Hindlimb muscle (tissue), 1 donor: ENCODE results near the gene AANAT. TPM values are rescaled to one million over a fixed set of nuclear protein-coding genes. Genes with fewer than 3 reads are reported as not detected.

Experiments
- DNase-seq: peaks from one replicate; pipeline ENCODE4 v3.0.0-alpha.2; 2013
- polyA plus RNA-seq: library from polyadenylated mRNA; unstranded; fragments of 120-200 nt; gene quantifications from one replicate; pipeline ENCODE4 v1.2.1, GENCODE V29; 2013; ENCODE audit not compliant: insufficient read length

The AANAT gene
- polyA plus RNA-seq, 1 donor = 0.36 TPM

DNA sequence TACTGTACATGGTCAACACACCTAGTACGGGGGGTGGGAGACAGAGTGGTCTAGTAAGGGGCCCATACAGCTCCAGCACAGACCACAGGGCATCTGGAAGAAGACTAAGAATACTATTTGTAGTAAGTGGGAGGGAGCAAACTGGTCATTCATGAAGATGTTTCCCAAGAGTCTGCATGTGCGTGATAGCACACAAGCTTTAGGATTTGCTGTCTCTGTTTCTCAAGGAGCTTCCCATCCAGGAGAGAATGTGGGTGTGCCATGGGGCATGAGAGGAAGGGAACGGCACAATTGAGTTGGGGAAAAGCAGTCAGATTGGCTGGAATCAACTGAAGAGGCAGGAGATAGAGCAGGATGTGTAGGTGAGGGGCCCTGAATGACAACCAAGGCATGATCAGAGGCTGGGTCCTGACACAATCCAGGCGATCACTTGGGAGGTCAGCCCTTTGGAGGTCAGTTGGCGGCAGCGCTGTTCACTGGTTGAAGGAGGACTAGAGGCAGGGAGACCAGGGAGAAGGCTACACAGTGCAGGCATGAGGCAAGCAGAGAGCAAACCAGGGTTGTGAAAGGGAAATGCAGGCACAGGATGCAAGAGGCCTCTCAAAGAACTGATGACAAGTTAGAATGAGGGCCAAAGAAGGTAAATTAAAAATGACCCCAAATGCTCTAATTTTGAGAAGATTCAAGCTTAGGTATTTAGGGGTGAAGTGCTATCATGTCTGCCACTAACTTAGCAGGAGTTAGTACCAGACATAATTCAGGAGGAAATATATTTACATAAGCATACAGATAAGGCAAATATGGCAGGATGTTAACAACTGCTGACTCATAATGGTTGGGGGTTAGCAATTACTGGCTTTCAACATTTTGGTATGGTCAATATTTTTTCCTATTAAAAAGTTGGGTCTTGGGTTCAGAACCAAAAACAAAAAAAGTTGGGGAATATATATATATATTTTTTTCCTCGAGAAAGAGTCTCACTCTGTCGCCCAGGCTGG, 24.8 kb upstream of the AANAT start:
- no peak for DNase-seq

GRCh38 chr17:76444518-76445311, 22.7 kb upstream of the AANAT start:
- no peak for DNase-seq

DNA sequence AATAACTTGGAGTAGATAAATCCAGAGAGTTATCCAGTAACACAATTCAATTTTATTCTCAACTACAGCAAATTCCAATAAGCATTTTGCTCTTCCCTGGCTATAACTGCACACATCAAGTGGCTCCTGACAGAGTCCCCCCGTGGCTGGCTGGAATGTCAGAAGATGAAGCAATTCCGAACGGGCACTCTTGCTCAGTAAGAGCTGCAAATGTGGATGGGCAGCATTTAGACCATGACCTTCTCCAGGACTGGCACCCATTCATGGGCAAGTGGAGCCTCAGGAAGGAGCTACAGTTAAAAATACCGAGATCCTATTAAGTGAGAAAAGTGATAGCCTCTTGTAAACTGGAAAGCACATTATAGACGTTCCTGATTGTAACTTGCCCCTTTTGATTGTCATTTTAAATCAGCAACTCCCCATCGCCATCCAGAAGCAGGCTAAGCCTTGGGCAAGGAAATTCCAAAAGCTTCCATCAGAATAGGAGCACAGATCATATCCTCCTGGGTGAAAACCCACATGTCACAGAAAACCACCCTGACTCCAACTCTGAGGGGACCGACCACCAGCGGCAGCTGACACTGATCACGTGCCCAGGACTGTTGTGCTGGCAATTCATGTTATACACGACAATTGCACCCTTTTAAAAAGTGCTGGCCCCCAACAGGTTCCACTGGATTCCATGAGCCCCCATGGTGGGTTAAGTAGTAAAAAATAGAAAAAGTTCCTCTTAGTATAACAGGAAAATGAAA, 21.5 kb upstream of the AANAT start:
- no peak for DNase-seq

DNA sequence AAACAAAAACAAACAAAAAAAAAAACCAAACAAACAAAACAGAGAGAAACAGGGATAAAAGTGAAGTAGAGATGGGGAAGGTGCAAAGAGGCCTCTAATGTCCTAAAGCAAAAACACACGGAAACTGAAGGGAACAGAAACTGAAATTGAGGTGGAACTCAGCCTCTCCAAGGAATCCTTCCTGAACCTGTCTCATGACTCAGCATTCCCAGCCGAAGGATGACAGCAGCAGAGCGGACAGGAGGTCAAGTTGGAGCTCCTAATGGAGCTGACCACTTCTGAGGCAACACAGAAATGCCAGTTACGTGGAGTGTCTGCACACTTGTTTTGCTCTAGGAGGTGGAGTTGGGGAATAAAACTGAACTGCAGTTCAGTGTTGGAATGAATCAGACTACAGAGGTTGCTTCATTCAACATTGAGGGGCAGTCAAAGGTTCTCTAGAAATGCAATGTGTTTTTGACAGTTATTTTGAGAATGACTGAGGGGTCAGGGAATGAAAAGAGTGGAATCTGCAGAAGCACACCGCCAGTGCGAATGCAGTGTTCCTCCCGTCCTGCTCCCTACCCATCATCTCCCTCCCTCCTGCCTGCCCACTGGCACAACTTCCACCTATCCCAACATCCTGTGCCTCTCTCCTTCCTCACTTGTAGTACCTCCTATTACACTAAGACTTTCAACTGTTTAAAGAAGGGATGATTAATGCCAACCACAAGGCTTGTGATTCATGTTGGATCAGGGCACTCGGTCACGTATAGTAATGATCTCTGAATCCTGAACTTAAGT, 20.8 kb upstream of the AANAT start:
- no peak for DNase-seq

GRCh38 chr17:76447931-76448652, 19.3 kb upstream of the AANAT start:
- DNase-seq = no peak

- no peak for DNase-seq
Observed at GRCh38 chr17:76449126-76449525, 18.3 kb upstream of the AANAT start.

DNA sequence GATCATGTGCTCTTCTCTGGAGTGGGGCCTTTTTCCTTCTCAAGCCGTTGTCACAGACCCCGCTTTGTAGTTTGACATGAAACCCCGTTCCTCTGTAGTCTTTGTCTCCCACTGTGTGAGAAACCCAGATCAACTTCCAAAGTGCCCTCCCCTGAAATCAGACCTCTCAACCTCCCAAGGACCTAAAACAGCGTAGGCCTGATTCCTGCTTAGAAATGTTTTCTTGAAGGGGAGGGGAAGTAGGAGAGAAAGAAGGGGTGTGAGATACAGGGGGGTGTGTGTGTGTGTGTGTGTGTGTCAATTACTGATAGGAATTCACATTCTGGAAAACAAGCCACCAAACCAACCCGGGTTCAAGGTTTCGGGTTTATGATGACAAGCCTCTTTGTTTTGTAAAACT, 15.9 kb upstream of the AANAT start:
- no peak for DNase-seq

DNA sequence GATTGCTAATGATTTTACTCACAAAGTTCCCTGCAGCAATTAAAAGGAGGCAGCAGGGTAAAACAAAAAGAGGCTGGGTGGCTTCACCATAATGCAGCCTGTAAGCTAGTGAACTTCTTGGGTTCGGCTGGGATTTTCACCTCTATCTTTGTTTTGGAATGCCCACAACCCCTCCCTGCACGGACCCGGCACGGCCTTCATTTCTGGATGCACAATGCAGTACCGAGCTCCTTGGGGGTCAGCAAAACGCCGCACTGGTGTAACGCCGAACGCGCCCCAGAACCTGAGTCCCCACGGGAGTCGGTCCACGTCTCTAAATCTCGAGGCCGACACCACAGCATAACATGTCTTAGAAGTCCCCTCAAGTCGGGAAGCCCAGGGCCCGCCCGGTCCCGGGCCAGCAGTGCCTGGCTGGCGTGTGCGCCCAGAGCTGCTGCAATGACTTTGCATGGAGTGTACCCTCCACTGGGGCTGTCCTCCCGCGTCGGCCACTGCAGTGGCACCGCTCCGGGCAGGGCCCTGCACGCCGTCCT, 15.2 kb upstream of the AANAT start:
- no peak for DNase-seq

DNA sequence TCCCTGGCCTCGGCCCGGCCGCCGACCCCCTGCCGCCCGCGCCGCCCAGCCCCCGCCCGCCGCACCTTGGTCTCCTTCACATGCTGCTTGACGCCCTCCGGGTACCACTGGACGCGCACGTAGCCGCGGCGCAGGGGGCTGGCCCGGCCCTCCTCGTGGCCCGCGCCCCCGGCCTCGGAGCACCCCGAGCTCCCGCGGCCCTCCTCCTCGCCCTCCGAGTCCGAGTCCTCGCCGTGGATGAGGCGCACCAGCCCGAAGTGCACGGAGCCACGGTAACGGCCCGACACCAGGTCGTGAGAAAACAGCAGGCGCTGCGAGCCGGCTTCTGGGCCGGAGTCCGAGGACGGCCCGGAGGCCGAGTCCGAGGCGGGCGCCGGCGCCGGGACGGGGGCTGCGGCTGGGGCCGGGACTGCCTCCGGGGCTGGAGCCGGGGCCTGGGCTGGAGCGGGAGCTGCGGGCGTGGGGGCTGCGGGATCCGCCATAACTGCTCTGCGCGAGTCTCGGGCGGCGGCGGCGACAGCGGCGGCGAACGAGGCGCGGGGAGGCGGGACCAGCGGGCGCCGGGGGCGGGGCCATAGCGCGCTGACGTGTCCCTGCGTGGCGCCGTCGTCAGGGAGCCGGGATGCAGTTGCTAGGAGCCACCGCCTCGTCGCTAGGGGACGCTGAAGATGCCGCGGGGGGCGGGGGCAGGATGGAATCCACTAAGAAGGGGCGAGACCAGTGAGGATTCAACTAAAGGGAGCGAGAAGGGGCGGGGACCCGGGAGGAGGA, 14.6 kb upstream of the AANAT start, which contains the start of gene UBE2O:
TSS of gene UBE2O (minus strand) at position 493 of the 771 bp plus-strand sequence. CDS start at position 482, 11 bp downstream.
- DNase-seq = peak; percentile 89

- DNase-seq = no peak
Observed at GRCh38 chr17:76453431-76453743, 14.0 kb upstream of the AANAT start.

- DNase-seq = no peak
Observed at GRCh38 chr17:76458580-76459490, 8.6 kb upstream of the AANAT start.

GRCh38 chr17:76459674-76460073, 7.7 kb upstream of the AANAT start:
- DNase-seq = no peak

DNA sequence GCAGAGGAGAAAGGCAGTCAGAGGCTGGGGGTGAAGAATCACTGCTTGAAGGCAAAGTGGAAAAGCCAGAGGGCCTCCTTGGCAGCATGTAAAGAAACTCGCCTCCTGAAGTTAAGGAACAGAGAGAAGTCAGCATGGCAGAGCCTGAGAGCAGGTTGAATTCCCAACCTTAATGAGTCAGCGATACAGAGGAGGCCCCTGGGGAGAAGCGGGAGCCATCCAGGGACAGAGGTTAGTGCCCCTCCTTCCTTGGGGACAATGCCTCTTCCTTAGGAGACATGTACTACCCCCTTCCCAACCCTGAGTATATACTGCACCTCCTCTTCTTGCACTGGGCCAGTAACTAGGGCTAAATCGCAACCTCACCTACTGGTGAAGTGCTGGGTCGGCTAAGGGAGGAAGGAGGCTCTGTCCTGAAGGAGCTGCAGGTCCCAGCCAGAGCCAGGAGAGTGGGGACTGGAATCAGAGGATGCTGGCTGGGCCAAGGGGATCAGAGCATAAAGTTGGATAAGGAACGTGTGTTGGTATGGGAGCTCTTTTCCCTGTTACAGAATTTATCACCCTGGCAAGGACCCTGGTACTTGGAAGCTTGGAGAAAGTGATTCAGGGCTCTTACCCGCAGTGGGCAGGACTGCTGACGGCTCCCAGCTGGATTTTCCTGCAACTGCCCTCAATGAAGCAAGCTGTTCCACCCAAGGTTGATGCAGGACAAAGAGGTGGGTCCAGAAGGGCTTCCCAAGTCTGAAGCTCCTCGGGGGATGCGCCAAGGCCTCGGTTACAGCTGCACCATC, 5.4 kb upstream of the AANAT start:
- DNase-seq = no peak

DNA sequence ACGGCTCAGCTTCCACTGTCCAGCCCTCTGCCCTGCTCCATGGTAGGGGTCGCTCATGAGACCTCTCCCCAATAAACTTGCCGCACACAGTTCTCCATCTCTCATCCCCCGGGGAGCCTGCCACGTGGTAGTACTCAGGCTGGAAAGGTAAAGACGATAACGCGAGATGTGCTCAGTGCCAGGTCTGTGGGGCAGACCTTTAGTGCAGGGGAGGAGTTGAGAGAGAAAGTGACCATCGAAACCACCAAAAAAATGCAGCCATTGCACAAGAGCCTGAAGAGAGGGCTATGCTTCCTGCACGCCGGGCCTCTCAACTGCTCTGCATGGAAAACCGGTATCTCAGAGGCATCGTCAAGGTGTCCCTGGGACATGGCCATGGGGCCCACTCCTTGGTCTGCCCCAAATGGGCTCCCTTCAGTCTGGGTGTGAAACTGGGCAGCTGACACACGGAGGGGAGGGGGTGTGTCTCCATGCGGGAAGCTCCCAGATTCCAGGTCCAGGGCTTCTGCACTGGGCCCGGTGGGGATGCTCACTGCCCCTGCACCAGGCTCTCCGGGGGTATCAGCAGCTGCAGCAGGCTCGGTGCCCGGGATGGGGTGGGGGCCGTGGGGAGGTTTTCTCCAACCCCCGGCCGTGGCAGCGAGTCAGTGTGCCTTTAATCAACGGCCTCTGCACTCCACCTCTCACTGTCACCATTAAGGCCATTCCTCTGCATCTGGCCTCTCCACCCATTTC, 4.7 kb upstream of the AANAT start:
- no peak for DNase-seq

DNA sequence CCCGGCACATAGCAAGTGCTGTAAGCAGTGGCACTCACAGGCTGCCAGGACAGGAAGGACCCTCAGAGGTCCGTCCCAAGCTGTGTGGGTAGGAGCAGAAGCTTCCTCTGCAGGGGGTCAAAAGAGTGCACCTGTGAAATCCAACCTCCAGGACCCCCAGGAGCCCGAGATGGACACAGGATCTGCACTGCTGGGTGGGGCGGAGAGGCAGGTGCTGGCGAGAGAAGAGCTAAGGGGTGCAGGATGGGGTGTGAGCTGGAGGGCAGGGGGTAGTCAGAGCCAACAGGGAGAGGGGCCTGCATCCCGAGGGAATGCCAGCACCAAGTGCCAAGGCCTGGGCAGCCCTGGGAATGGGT, 650 bp upstream of the AANAT start:
- no peak for DNase-seq

GRCh38 chr17:76467809-76468633, 618 bp downstream of the AANAT start:
- no peak for DNase-seq

- DNase-seq = no peak
Observed at GRCh38 chr17:76468634-76469010, 1.2 kb downstream of the AANAT start.
